ENCODE data around the gene KLHDC7B.
"Not testable (repeated sequence)": the region's sequence is repeated elsewhere in the genome, so short reads cannot be mapped to it uniquely, and the experiment has no call there.

KLHDC7B gene

GRCh38 chr22:50532824-50533796 is 12.6 kb upstream of the KLHDC7B start:
- TF ChIP-seq PAX5 (IDR thresholded peaks at IDR 0.05; ENCODE audit: insufficient read depth, low read length, severe bottlenecking), result no peak
- no peak for TF ChIP-seq TAF1 (IDR thresholded peaks at IDR 0.05; ENCODE audit: low read depth, low read length)
- TF ChIP-seq SPI1 (IDR thresholded peaks at IDR 0.05; ENCODE audit: low read depth, low read length), result no peak
- FAIRE-seq, result peak; percentile 69
- DNase-seq (ENCODE audit: insufficient read length, low spot score), result no peak

GRCh38 chr22:50533856-50534711 is 11.6 kb upstream of the KLHDC7B start:
- peak; percentile 54; the same call in 1 of the 2 replicates for TF ChIP-seq POLR2A (IDR thresholded peaks at IDR 0.05; ENCODE audit: low read depth, low read length)
- peak; percentile 95 for FAIRE-seq
- not testable (repeated sequence) for DNase-seq (ENCODE audit: insufficient read length, low spot score)

GRCh38 chr22:50535113-50535512 is 10.6 kb upstream of the KLHDC7B start:
- TF ChIP-seq PAX5 (IDR thresholded peaks at IDR 0.05; ENCODE audit: insufficient read depth, low read length, severe bottlenecking) (no peak), TAF1 (IDR thresholded peaks at IDR 0.05; ENCODE audit: low read depth, low read length) (no peak), POLR2AphosphoS5 (IDR thresholded peaks at IDR 0.05; ENCODE audit: low read depth, low read length) (no peak), SPI1 (IDR thresholded peaks at IDR 0.05; ENCODE audit: low read depth, low read length) (no peak), POU2F2 (IDR thresholded peaks at IDR 0.05; ENCODE audit: low read depth, low read length) (no peak), POLR2A (IDR thresholded peaks at IDR 0.05; ENCODE audit: low read depth, low read length) (no peak)
- FAIRE-seq (peak; percentile 28), DNase-seq (ENCODE audit: insufficient read length, low spot score) (no peak)

GRCh38 chr22:50536226-50536625 is 9.5 kb upstream of the KLHDC7B start:
- peak; percentile 62 for FAIRE-seq
- TF ChIP-seq POLR2A (IDR thresholded peaks at IDR 0.05; ENCODE audit: low read depth, low read length) (no peak), PAX5 (IDR thresholded peaks at IDR 0.05; ENCODE audit: insufficient read depth, low read length, severe bottlenecking) (no peak)
- DNase-seq (ENCODE audit: insufficient read length, low spot score), result no peak

GRCh38 chr22:50537765-50538164 is 7.9 kb upstream of the KLHDC7B start:
- FAIRE-seq, result no peak
- TF ChIP-seq POLR2AphosphoS5 (IDR thresholded peaks at IDR 0.05; ENCODE audit: low read depth, low read length) (no peak), PAX5 (IDR thresholded peaks at IDR 0.05; ENCODE audit: insufficient read depth, low read length, severe bottlenecking) (no peak)

GRCh38 chr22:50540381-50540780 is 5.3 kb upstream of the KLHDC7B start:
- FAIRE-seq (no peak), DNase-seq (ENCODE audit: insufficient read length, low spot score) (no peak)
- TF ChIP-seq POLR2A (IDR thresholded peaks at IDR 0.05; ENCODE audit: low read depth, low read length) (no peak), POLR2AphosphoS5 (IDR thresholded peaks at IDR 0.05; ENCODE audit: low read depth, low read length) (no peak), PAX5 (IDR thresholded peaks at IDR 0.05; ENCODE audit: insufficient read depth, low read length, severe bottlenecking) (no peak), TAF1 (IDR thresholded peaks at IDR 0.05; ENCODE audit: low read depth, low read length) (no peak), SPI1 (IDR thresholded peaks at IDR 0.05; ENCODE audit: low read depth, low read length) (no peak), POU2F2 (IDR thresholded peaks at IDR 0.05; ENCODE audit: low read depth, low read length) (no peak)

More at GRCh38 chr22:50537765-50538164, 7.9 kb upstream of the KLHDC7B start:
- no peak for DNase-seq (ENCODE audit: insufficient read length, low spot score)

GRCh38 chr22:50541667-50542026 is 4.1 kb upstream of the KLHDC7B start:
- DNase-seq (ENCODE audit: insufficient read length, low spot score), result not testable (repeated sequence)
- peak; percentile 82 for FAIRE-seq

GRCh38 chr22:50542416-50542927 is 3.2 kb upstream of the KLHDC7B start:
- DNase-seq (ENCODE audit: insufficient read length, low spot score), result no peak
- FAIRE-seq, result peak; percentile 97
- TF ChIP-seq POU2F2 (IDR thresholded peaks at IDR 0.05; ENCODE audit: low read depth, low read length) (0 out of 2 replicates have a peak, but pooled peaks have one; percentile 34), POLR2A (IDR thresholded peaks at IDR 0.05; ENCODE audit: low read depth, low read length) (peak; percentile 15; the same call in 1 of the 2 replicates), PAX5 (IDR thresholded peaks at IDR 0.05; ENCODE audit: insufficient read depth, low read length, severe bottlenecking) (no peak), TAF1 (IDR thresholded peaks at IDR 0.05; ENCODE audit: low read depth, low read length) (no peak), POLR2AphosphoS5 (IDR thresholded peaks at IDR 0.05; ENCODE audit: low read depth, low read length) (peak; percentile 51; the same call in 1 of the 2 replicates)

GRCh38 chr22:50544078-50544745 is 1.5 kb upstream of the KLHDC7B start:
- peak; percentile 77 for TF ChIP-seq PAX5 (IDR thresholded peaks at IDR 0.05; ENCODE audit: insufficient read depth, low read length, severe bottlenecking)
- no peak for TF ChIP-seq POLR2A (IDR thresholded peaks at IDR 0.05; ENCODE audit: low read depth, low read length)
- DNase-seq (ENCODE audit: insufficient read length, low spot score) (peak; percentile 80), FAIRE-seq (peak; percentile 88)

- TF ChIP-seq POU2F2 (IDR thresholded peaks at IDR 0.05; ENCODE audit: low read depth, low read length) (no peak), TAF1 (IDR thresholded peaks at IDR 0.05; ENCODE audit: low read depth, low read length) (no peak), POLR2AphosphoS5 (IDR thresholded peaks at IDR 0.05; ENCODE audit: low read depth, low read length) (no peak), SPI1 (IDR thresholded peaks at IDR 0.05; ENCODE audit: low read depth, low read length) (no peak), PAX5 (IDR thresholded peaks at IDR 0.05; ENCODE audit: insufficient read depth, low read length, severe bottlenecking) (no peak), POLR2A (IDR thresholded peaks at IDR 0.05; ENCODE audit: low read depth, low read length) (no peak)
- DNase-seq (ENCODE audit: insufficient read length, low spot score), result no peak
- peak; percentile 28 for FAIRE-seq
These were observed 899 bp upstream of the KLHDC7B start for GRCh38 chr22:50544746-50545253.
